ENCODE data around the gene CELF4.

Gene CELF4

DNA sequence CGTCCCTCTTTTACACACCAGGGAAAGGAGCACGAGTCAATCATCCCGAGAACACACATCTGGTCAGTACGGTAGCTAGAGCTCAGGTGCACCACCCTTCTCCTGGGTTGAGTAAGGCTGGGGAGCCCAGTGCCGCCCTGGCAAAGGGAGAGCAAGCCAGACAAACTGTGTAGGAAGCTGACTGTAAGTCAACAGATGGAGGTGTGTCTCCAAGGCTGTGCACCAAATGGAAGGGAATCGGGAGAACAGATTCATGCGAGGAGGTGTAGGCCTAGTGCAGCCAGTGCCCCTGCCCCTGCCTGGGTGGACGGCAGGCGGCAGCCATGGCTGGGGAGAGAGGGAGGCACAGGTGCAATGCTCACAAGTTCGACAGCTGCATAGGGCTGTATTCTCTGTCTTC is 65.7 kb downstream of the CELF4 start:
- TF ChIP-seq, protein P1, sequence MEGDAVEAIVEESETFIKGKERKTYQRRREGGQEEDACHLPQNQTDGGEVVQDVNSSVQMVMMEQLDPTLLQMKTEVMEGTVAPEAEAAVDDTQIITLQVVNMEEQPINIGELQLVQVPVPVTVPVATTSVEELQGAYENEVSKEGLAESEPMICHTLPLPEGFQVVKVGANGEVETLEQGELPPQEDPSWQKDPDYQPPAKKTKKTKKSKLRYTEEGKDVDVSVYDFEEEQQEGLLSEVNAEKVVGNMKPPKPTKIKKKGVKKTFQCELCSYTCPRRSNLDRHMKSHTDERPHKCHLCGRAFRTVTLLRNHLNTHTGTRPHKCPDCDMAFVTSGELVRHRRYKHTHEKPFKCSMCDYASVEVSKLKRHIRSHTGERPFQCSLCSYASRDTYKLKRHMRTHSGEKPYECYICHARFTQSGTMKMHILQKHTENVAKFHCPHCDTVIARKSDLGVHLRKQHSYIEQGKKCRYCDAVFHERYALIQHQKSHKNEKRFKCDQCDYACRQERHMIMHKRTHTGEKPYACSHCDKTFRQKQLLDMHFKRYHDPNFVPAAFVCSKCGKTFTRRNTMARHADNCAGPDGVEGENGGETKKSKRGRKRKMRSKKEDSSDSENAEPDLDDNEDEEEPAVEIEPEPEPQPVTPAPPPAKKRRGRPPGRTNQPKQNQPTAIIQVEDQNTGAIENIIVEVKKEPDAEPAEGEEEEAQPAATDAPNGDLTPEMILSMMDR (conservative IDR thresholded peaks at IDR 0.05) = no peak
- no peak overlapping the region for H3K27ac ChIP-seq

DNA sequence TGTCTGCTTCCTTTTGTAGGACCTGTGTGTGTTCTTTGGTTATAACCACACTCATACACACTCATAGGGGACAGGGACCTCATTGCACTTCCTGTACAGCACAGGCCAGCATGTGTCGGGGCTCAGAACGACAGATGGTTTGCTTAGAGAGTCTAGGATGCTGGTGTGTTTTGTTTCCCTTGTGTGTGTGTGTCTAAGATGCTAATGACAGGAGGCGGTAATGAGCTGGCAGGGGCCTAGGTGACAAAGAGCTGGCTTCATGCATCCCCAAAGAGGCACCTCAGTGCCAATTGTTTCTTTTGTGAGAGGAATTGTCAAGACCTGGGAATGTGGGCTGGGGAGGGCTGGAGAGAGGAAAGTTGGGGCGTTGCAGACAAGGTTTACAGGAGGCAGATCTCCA is 66.6 kb downstream of the CELF4 start:
- TF ChIP-seq, protein P1 (conservative IDR thresholded peaks at IDR 0.05) = no peak
- no peak overlapping the region for H3K27ac ChIP-seq

DNA sequence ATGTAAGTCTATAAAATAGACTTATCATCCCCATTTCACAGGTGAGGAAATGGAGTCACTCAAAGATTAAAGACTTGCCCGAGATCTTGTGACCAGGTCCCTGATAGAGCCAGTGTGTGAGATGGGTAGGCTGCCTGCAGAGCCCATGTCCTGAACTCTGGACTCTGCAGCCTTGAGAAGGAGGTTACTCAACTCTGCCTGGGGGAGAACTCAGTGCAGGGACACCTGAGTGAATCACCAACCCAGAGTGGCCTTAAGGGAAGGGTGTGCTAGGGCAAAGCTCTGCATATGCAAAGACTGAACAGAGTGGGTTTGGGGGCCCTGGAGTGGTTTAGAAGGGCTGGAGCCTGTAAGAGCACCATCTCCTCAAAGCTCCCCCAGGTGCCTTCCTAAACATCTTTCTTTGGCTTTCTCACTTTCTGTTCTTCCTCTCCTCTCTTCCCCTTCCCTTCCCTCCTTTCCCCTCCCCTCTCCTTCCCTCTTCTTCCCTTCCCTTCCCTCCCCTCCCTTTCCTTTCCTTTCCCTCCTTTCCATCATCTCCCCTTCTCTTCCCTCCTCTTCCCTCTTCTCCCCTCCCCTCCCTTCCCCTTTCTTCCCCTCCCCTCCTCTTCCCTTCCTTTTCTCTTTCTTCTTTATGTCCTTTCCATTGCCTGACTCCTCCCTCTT is 67.6 kb downstream of the CELF4 start:
- TF ChIP-seq, protein P1 (conservative IDR thresholded peaks at IDR 0.05) = no peak
- H3K27ac ChIP-seq = no peak overlapping the region

DNA sequence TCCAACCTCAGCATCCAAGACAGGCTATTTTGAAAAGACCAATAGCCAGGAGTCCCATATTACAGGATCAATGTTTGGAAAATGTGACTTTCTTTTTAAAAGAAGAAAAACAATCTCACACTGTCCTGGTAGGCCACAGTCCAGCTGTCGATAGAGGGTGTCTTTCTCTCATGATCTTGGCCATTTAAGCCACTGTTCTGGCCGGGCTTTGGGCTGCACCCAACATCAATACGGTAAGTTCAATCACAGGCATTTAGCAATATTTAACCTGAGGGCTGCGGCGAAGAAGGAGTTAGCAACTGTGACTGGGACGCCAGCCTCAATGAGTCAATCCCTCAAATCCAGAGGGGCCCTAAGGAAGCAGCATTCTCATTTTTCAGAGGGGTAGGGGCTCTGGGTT is 69.0 kb downstream of the CELF4 start:
- TF ChIP-seq, protein P1 (conservative IDR thresholded peaks at IDR 0.05) = no peak
- no peak overlapping the region for H3K27ac ChIP-seq

DNA sequence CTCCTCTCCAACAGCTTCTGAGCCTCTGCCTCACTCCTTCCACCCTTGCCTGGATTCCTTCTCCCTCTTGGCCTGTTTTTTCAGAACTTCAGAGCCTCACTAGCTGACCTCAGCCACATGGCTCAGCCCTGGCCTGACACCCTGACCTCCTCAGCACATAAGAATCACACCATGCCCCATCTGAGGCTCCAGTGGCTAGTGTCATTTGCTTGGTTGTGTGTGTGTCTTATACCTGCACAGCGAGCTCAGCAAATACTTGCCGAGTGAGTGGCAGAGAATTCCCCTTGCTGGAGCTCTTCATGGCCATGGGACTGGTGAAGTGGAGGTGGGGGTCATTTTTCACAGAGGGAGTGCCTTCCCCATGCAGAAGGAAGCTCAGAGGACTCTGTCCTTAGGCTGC is 70.2 kb downstream of the CELF4 start:
- TF ChIP-seq, protein P1 (conservative IDR thresholded peaks at IDR 0.05) = no peak
- no peak overlapping the region for H3K27ac ChIP-seq

DNA sequence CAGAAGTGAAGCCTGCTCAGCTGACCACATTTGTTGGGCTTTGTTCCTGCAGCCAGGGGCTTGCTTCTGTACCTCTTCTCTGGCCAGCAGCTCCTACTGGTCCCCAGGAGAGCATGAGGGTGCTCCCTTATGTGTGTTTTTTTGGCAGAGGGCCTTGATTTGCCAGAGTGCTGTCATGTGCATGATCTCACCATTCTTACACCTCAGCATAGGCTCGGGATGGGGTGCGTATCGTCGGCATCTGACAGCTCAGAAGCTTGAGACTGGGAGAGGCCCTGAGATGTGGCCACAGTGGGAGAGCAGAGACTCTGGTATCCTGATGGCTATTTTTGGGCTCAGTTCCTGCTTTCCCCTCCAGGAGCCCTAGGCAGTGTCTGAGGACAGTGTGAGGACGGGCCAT is 71.2 kb downstream of the CELF4 start:
- TF ChIP-seq, protein P1 (conservative IDR thresholded peaks at IDR 0.05) = no peak

DNA sequence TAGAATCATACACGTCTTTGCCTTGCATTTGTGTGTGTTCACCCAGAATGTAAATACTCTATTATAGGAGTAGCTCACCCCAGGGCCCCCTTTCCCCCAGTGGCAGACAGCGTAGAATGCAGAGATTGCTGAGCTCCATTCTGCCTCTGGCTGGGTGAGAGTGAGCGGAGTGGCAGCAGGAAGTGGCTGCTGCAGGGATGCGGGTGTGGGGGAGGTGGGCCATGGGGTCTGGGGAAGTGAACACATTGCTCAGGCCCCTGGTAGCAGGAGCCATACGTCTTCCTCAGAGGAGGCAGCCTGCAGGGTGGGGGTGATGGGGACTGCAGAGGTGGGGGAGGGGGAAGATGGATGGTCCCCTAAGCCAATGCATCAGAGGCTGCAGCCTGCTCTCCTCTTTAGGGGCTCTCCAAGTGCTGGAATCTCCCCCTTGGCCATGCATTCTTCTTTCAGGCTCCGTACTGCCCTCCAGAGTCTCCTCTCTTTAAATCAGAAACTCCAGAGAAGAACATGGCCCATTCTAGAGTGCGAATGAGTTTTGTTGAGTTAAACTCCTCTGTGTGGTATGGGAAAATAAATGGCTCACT is 72.2 kb downstream of the CELF4 start:
- no peak overlapping the region for H3K27ac ChIP-seq
- TF ChIP-seq, protein P1 (conservative IDR thresholded peaks at IDR 0.05) = no peak

More for the DNA sequence above, 71.2 kb downstream of the CELF4 start:
- H3K27ac ChIP-seq = no peak overlapping the region
